Measurements from ENCODE around the gene HS2ST1.

- no peak for TF ChIP-seq EZH2 (IDR thresholded peaks at IDR 0.05; ENCODE audit: borderline replicate concordance, low read depth, low read length, severe bottlenecking)
- TF ChIP-seq CTCF (IDR thresholded peaks at IDR 0.05; ENCODE audit: extremely low read depth in 1 of 2, insufficient read depth in 1 of 2, low read depth in 1 of 2, low read length in 2 of 2), result no peak
These were observed 137.5 kb downstream of the HS2ST1 start for GRCh38 chr1:87051965-87052364.
